HEK293T (cell line): ENCODE data around the gene B4GALT7.

Experiments
- CTCF ChIA-PET: fragments of 350-600 bp; formaldehyde crosslinking; extraction: SDS; loops from one replicate; lab custom pipeline; 2021; ENCODE audit warnings: antibody characterized with exemption, inconsistent platforms; lab: Yijun Ruan, JAX
- POLR2A ChIA-PET: fragments of 350-600 bp; formaldehyde crosslinking; extraction: SDS; loops from one replicate; lab custom pipeline; 2020; ENCODE audit warnings: antibody characterized with exemption, inconsistent platforms; lab: Yijun Ruan, JAX
- DNase-seq: peaks from one replicate; pipeline ENCODE4 v3.0.0; 2012; ENCODE audit warnings: mixed read lengths; ENCODE audit errors: extremely low spot score
- ARNT ChIP-seq: fragments of 450-650 bp; IDR thresholded peaks from 2 replicates; pipeline ENCODE4 v1.6.1; 2017; ENCODE audit warnings: mild to moderate bottlenecking
- BHLHE40 ChIP-seq: fragments of 450-650 bp; IDR thresholded peaks from 2 replicates; pipeline ENCODE4 v1.6.1; 2016; ENCODE audit warnings: mild to moderate bottlenecking, moderate library complexity, borderline replicate concordance
- CTBP1 ChIP-seq: fragments of 450-650 bp; IDR thresholded peaks from 2 replicates; pipeline ENCODE4 v1.6.1; 2016; ENCODE audit warnings: borderline replicate concordance
- ELF4 ChIP-seq: fragments of 450-650 bp; IDR thresholded peaks from 2 replicates; pipeline ENCODE4 v1.6.1; 2017; ENCODE audit warnings: antibody characterized with exemption
- FOXA1 ChIP-seq: fragments of 450-650 bp; IDR thresholded peaks from 2 replicates; pipeline ENCODE4 v1.6.1; 2016; ENCODE audit warnings: mild to moderate bottlenecking
- FOXK2 ChIP-seq: fragments of 450-650 bp; IDR thresholded peaks from 2 replicates; pipeline ENCODE4 v1.6.1; 2016; ENCODE audit warnings: mild to moderate bottlenecking
- FOXM1 ChIP-seq: fragments of 450-650 bp; IDR thresholded peaks from 2 replicates; pipeline ENCODE4 v1.6.1; 2017; ENCODE audit warnings: mild to moderate bottlenecking, borderline replicate concordance
- HDGF ChIP-seq: fragments of 450-650 bp; IDR thresholded peaks from 2 replicates; pipeline ENCODE4 v1.6.1; 2017; ENCODE audit warnings: antibody characterized with exemption, borderline replicate concordance
- L3MBTL2 ChIP-seq: fragments of 450-650 bp; conservative IDR thresholded peaks from 2 replicates; pipeline ENCODE4 v1.6.1; 2016; ENCODE audit warnings: mild to moderate bottlenecking
- LEF1 ChIP-seq: fragments of 450-650 bp; IDR thresholded peaks from 2 replicates; pipeline ENCODE4 v1.6.1; 2017; ENCODE audit warnings: mild to moderate bottlenecking, borderline replicate concordance
- NFRKB ChIP-seq: fragments of 450-650 bp; IDR thresholded peaks from 2 replicates; pipeline ENCODE4 v1.6.1; 2016; ENCODE audit warnings: mild to moderate bottlenecking, moderate library complexity
- SP1 ChIP-seq: fragments of 450-650 bp; IDR thresholded peaks from 2 replicates; pipeline ENCODE4 v1.6.1; 2017
- SUZ12 ChIP-seq: fragments of 450-650 bp; IDR thresholded peaks from 2 replicates; pipeline ENCODE4 v1.6.1; 2016; ENCODE audit warnings: mild to moderate bottlenecking
- TARDBP ChIP-seq: fragments of 450-650 bp; IDR thresholded peaks from 2 replicates; pipeline ENCODE4 v1.6.1; 2016
- ZNF384 ChIP-seq: fragments of 450-650 bp; IDR thresholded peaks from 2 replicates; pipeline ENCODE4 v1.6.1; 2016
- TF ChIP-seq, protein P1 (sequence below): fragments of 450-650 bp; IDR thresholded peaks from 2 replicates; pipeline ENCODE4 v1.6.1; 2016

The B4GALT7 gene

GRCh38 chr5:177609076-177610059, 9.4 kb downstream of the B4GALT7 start:
- ChIA-PET CTCF (interaction anchor here (0.7 to 2.0 kb wide), 3 partner anchors 17 to 62 kb away, joined by 3 to 12 read pairs (median 4); partner anchors contain the start of gene TMED9), POLR2A (no interaction called here)
- DNase-seq: no peak
- TF ChIP-seq ARNT: 0 out of 2 replicates have a peak, but pooled peaks have one; percentile 7
- no peak for TF ChIP-seq FOXM1
- TF ChIP-seq NFRKB: no peak

- no peak for DNase-seq
- CTCF ChIA-PET: no interaction called here
- POLR2A ChIA-PET: no interaction called here
- TF ChIP-seq SP1 (no peak), ZNF384 (no peak), CTBP1 (no peak), L3MBTL2 (no peak), TARDBP (no peak), ELF4 (no peak), HDGF (no peak), SUZ12 (no peak)
Observed at GRCh38 chr5:177610131-177610769, 10.3 kb downstream of the B4GALT7 start.

GRCh38 chr5:177610770-177611445, 11.0 kb downstream of the B4GALT7 start:
- POLR2A ChIA-PET: interaction anchor here (0.7 kb wide), 1 partner anchor 11 kb away, joined by 3 read pairs; the partner anchor contains the start of gene B4GALT7
- no peak for TF ChIP-seq NFRKB
- TF ChIP-seq BHLHE40: no peak
- no peak for TF ChIP-seq SUZ12
- no peak for TF ChIP-seq L3MBTL2
- TF ChIP-seq HDGF: no peak
- no peak for TF ChIP-seq ARNT
- TF ChIP-seq FOXA1: no peak
- TF ChIP-seq FOXK2: no peak
- no peak for DNase-seq
- CTCF ChIA-PET: no interaction called here

DNA sequence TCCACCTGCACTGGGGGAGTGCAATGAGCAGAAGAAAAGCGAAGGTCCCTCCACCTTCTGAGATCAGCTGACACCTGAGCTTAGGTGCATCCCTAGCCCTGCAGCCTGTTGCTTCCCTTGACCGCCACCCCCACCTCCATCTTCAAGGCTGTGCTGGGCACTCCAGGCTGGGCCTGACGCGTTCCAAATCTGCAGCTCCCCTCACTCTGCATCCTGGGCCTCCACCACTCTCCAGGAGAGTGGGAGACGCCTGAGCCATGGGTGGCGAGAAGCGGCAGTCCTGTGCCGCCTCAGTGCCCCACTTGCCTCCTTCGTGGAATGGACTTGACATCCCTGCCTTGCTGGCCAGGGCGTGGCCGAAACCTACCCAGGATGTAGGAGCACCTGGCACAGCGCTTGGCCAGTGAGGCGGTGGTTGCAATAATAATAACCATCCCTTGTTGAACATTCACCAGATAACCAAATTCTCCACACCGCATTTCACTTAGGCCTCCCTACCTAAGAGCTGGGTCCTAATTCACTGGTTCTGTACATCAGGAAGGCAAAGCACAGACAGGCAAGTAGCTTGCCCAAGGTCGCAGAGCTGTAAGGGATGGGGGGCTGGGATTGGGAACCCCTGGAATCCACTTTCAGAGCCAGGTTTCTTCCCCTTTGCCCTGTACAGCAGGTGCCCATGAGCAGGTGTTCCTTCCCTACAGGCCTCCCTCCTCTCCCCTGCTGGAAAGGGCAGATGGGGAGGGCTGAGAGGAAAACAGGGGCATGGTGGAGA, 11.7 kb downstream of the B4GALT7 start:
- POLR2A ChIA-PET: interaction anchor here (0.7 kb wide), 1 partner anchor 12 kb away, joined by 3 read pairs; the partner anchor contains the start of gene B4GALT7
- TF ChIP-seq HDGF (no peak), ZNF384 (no peak), SUZ12 (no peak), ELF4 (no peak), NFRKB (no peak), FOXM1 (no peak), BHLHE40 (no peak), FOXK2 (no peak), L3MBTL2 (no peak), CTBP1 (no peak), LEF1 (no peak), ARNT (no peak), FOXA1 (no peak), SP1 (no peak), TARDBP (no peak)
- TF ChIP-seq, protein P1, sequence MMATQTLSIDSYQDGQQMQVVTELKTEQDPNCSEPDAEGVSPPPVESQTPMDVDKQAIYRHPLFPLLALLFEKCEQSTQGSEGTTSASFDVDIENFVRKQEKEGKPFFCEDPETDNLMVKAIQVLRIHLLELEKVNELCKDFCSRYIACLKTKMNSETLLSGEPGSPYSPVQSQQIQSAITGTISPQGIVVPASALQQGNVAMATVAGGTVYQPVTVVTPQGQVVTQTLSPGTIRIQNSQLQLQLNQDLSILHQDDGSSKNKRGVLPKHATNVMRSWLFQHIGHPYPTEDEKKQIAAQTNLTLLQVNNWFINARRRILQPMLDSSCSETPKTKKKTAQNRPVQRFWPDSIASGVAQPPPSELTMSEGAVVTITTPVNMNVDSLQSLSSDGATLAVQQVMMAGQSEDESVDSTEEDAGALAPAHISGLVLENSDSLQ: no peak
- CTCF ChIA-PET: no interaction called here
- no peak for DNase-seq

- POLR2A ChIA-PET: no interaction called here
Observed at GRCh38 chr5:177612215-177612673, 12.3 kb downstream of the B4GALT7 start.

More at GRCh38 chr5:177612215-177612673, 12.3 kb downstream of the B4GALT7 start:
- no peak for DNase-seq
- CTCF ChIA-PET: no interaction called here
- TF ChIP-seq ARNT (no peak), FOXA1 (no peak), SUZ12 (no peak), BHLHE40 (no peak), HDGF (no peak), TARDBP (no peak), CTBP1 (no peak), ZNF384 (no peak), FOXM1 (no peak), NFRKB (no peak), L3MBTL2 (no peak), ELF4 (no peak), FOXK2 (no peak), LEF1 (no peak), SP1 (no peak)
- TF ChIP-seq, protein P1: no peak
